Neuronal stem cell (in vitro differentiated cells): ENCODE data around the gene SLITRK6.
A peak's percentile ranks its signal among the peaks of the same experiment; 100 is the strongest.

Experiments
- DNase-seq: peaks from one replicate; pipeline ENCODE4 v3.0.0-alpha.2; 2013; ENCODE audit warnings: low spot score
- H2AFZ ChIP-seq: one replicate; pipeline ENCODE4 v1.6.1; 2013; ENCODE audit warnings: mild to moderate bottlenecking, low read length, inconsistent platforms
- H2AK5ac ChIP-seq: 2 replicates; pipeline ENCODE4 v1.6.1; 2013; ENCODE audit warnings: low read depth, mild to moderate bottlenecking, inconsistent platforms, low read length, moderate library complexity, mixed read lengths
- H2BK120ac ChIP-seq: 2 replicates; pipeline ENCODE4 v1.6.1; 2013; ENCODE audit warnings: low read depth, mild to moderate bottlenecking, inconsistent platforms, low read length, moderate library complexity, mixed read lengths
- H2BK12ac ChIP-seq: one replicate; pipeline ENCODE4 v1.6.1; 2013; ENCODE audit warnings: low read length, inconsistent platforms
- H2BK15ac ChIP-seq: 2 replicates; pipeline ENCODE4 v1.6.1; 2013; ENCODE audit warnings: mild to moderate bottlenecking, low read length, inconsistent platforms, mixed read lengths
- H2BK5ac ChIP-seq: one replicate; pipeline ENCODE4 v1.6.1; 2013; ENCODE audit warnings: inconsistent platforms, mild to moderate bottlenecking, low read length, moderate library complexity
- H3K14ac ChIP-seq: one replicate; pipeline ENCODE4 v1.6.1; 2013; ENCODE audit warnings: low read length, inconsistent platforms
- H3K18ac ChIP-seq: 2 replicates; pipeline ENCODE4 v1.6.1; 2013; ENCODE audit warnings: low read length, inconsistent platforms
- H3K23ac ChIP-seq: 2 replicates; pipeline ENCODE4 v1.6.1; 2013; ENCODE audit warnings: low read depth, mild to moderate bottlenecking, mixed read lengths, low read length, inconsistent platforms; ENCODE audit not compliant: poor library complexity
- H3K27ac ChIP-seq: replicated peaks from 3 replicates; pipeline ENCODE4 v1.5.1; 2013; ENCODE audit warnings: low read length, inconsistent platforms
- H3K27me3 ChIP-seq, 3 experiments: 2 replicates each; pipeline ENCODE4 v1.6.1; 2013; ENCODE audit warnings: low read length in 3 of 3, mild to moderate bottlenecking in 2 of 3, inconsistent platforms in 1 of 3, low read depth in 1 of 3, mixed read lengths in 1 of 3, moderate library complexity in 1 of 3; ENCODE audit not compliant: control insufficient read depth in 3 of 3, insufficient read depth in 3 of 3
- H3K36me3 ChIP-seq, 2 donors: replicated peaks in 1 of 2; 2 replicates each; pipeline ENCODE4 v1.6.1; 2013; ENCODE audit warnings: low read length in 2 of 2; ENCODE audit not compliant: control insufficient read depth in 2 of 2, insufficient read depth in 2 of 2
- H3K4ac ChIP-seq: 2 replicates; pipeline ENCODE4 v1.6.1; 2013; ENCODE audit warnings: inconsistent platforms, mild to moderate bottlenecking, low read length, moderate library complexity
- H3K4me1 ChIP-seq, 2 donors: 1 replicate in 1 of 2; 2 replicates in 1 of 2; pipeline ENCODE4 v1.6.1; 2013; ENCODE audit warnings: low read length in 2 of 2, low read depth in 1 of 2; ENCODE audit not compliant: control insufficient read depth in 2 of 2, insufficient read depth in 1 of 2
- H3K4me2 ChIP-seq: one replicate; pipeline ENCODE4 v1.6.1; 2013; ENCODE audit warnings: mild to moderate bottlenecking, low read length, inconsistent platforms; ENCODE audit not compliant: insufficient read depth, poor library complexity, severe bottlenecking
- H3K4me3 ChIP-seq, 2 donors: 2 replicates each; pipeline ENCODE4 v1.5.1; 2013; ENCODE audit warnings: low read length in 2 of 2, mild to moderate bottlenecking in 2 of 2, inconsistent platforms in 1 of 2, moderate library complexity in 1 of 2
- H3K79me1 ChIP-seq: one replicate; pipeline ENCODE4 v1.6.1; 2013; ENCODE audit warnings: low read depth, mild to moderate bottlenecking, inconsistent platforms, low read length, moderate library complexity
- H3K9ac ChIP-seq: one replicate; pipeline ENCODE4 v1.6.1; 2013; ENCODE audit warnings: mild to moderate bottlenecking, low read depth, low read length, inconsistent platforms; ENCODE audit not compliant: poor library complexity
- H3K9me3 ChIP-seq, 2 donors: replicated peaks in 1 of 2; 2 replicates each; pipeline versions ENCODE3 to v1.6.1; 2013; ENCODE audit warnings: low read length in 2 of 2, mild to moderate bottlenecking in 2 of 2, inconsistent platforms in 1 of 2, low read depth in 1 of 2, mixed read lengths in 1 of 2, moderate library complexity in 1 of 2; ENCODE audit not compliant: control insufficient read depth in 2 of 2, insufficient read depth in 1 of 2
- H4K8ac ChIP-seq: one replicate; pipeline ENCODE4 v1.6.1; 2013; ENCODE audit warnings: low read depth, mild to moderate bottlenecking, inconsistent platforms, low read length, moderate library complexity
- H4K91ac ChIP-seq: one replicate; pipeline ENCODE4 v1.6.1; 2013; ENCODE audit warnings: low read length, low read depth, mild to moderate bottlenecking, inconsistent platforms; ENCODE audit not compliant: poor library complexity
- WGBS, 2 donors: extraction: QIAGEN DNeasy Blood & Tissue Kit; methylation state at CpG; one replicate each; pipeline ENCODE4 v1.1.7; 2013; ENCODE audit warnings: missing lambda C conversion rate in 2 of 2, mixed read lengths in 1 of 2; ENCODE audit not compliant: insufficient read length in 2 of 2, insufficient replicate concordance in 1 of 2; ENCODE audit errors: extremely low coverage in 2 of 2; 5-methylcytosine and 5-hydroxymethylcytosine counted together

SLITRK6 gene

GRCh38 chr13:85798556-85798955 is 663 bp downstream of the SLITRK6 start:
- H3K9me3 ChIP-seq, result no peaks in the 10 kb centered on the region
- peak overlapping the region; percentile 82 for H2AFZ ChIP-seq
- no peak overlapping the region for H2BK12ac ChIP-seq
- no peak for DNase-seq
- no peak overlapping the region for H3K18ac ChIP-seq
- H3K27ac ChIP-seq, result no peak overlapping the region
- H3K4me1 ChIP-seq, result peaks cover 0 to 2% of the 10 kb centered on the region in 2 donors
- no peak overlapping the region for H2BK120ac ChIP-seq
- no peaks in the 10 kb centered on the region for H3K27me3 ChIP-seq
- no CpG with 5 or more reads among the region's 3 CpGs for WGBS, 2 donors
- no peak overlapping the region for H3K4me3 ChIP-seq
- no peaks in the 10 kb centered on the region for H3K79me1 ChIP-seq
- no peak overlapping the region for H3K23ac ChIP-seq
- H2BK15ac ChIP-seq, result no peak overlapping the region
- no peak overlapping the region for H4K91ac ChIP-seq
- no peak overlapping the region for H2AK5ac ChIP-seq
- H3K9ac ChIP-seq, result no peak overlapping the region
- no peak overlapping the region for H3K14ac ChIP-seq
- H3K4ac ChIP-seq, result no peak overlapping the region
- no peak overlapping the region for H4K8ac ChIP-seq
- H3K4me2 ChIP-seq, result no peak overlapping the region
- no peaks in the 10 kb centered on the region for H3K36me3 ChIP-seq
- no peak overlapping the region for H2BK5ac ChIP-seq

DNA sequence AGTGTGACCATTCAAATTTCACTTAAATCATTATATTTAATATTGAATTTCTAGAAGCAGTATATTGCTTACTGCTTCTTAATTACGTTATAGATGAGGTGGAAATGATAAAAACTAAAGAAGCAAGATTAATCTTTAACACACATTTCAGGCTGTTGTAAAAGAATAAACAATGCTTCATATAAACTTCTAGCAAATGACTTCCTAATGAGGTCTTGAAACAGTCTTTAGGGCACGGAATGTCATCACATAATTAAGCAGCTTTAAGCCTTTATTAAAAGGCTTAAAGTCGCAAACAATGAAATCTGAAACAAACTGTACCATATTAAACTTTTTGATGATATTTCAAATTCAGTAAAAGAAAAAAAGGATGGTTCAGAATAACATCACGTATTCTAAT is 1.9 kb downstream of the SLITRK6 start:
- Histone ChIP-seq H3K4me3 (no peak overlapping the region), H2BK15ac (no peak overlapping the region), H3K14ac (no peak overlapping the region), H3K4me1 (peaks cover 0 to 2% of the 10 kb centered on the region in 2 donors), H3K9me3 (no peaks in the 10 kb centered on the region), H2AK5ac (no peak overlapping the region), H2BK5ac (no peak overlapping the region), H3K23ac (no peak overlapping the region), H3K4me2 (no peak overlapping the region), H3K36me3 (no peaks in the 10 kb centered on the region), H3K27me3 (no peaks in the 10 kb centered on the region), H3K18ac (no peak overlapping the region), H4K8ac (no peak overlapping the region), H3K9ac (no peak overlapping the region), H2AFZ (no peak overlapping the region), H3K79me1 (no peaks in the 10 kb centered on the region), H4K91ac (no peak overlapping the region), H3K27ac (no peak overlapping the region), H2BK12ac (no peak overlapping the region), H2BK120ac (no peak overlapping the region), H3K4ac (no peak overlapping the region)
- no CpG with 5 or more reads among the region's 4 CpGs for WGBS, 2 donors
- no peak for DNase-seq

DNA sequence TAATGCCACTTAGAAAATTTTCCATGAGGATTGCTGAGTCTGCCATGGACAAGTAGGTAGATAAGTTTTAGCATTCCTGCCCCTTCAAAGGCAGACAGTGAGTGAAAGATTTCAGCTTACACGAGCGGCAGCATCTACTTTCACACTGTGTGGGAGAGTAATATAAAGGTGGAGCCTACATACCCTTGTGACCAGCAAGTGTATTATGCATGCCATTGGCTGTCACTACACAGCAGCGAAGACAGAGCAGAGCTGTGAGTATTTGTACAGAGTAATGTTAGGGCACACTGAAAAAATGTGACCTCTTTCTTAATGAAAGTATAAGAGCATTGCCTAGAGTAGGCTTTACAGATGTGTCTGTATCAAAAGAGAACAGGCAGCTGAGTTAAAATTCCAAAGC is 14.0 kb downstream of the SLITRK6 start:
- Histone ChIP-seq H3K23ac (no peak overlapping the region), H2BK5ac (no peak overlapping the region), H2BK12ac (no peak overlapping the region), H3K27ac (no peak overlapping the region), H3K4me2 (no peak overlapping the region), H3K18ac (no peak overlapping the region), H3K14ac (no peak overlapping the region), H2AK5ac (no peak overlapping the region), H3K36me3 (no peaks in the 10 kb centered on the region), H3K4me1 (no peaks in the 10 kb centered on the region), H2AFZ (peak overlapping the region; percentile 19), H3K4me3 (no peak overlapping the region), H4K8ac (no peak overlapping the region), H3K27me3 (no peaks in the 10 kb centered on the region), H2BK120ac (no peak overlapping the region), H2BK15ac (no peak overlapping the region), H3K9ac (no peak overlapping the region), H3K9me3 (no peaks in the 10 kb centered on the region), H4K91ac (no peak overlapping the region), H3K4ac (no peak overlapping the region), H3K79me1 (no peaks in the 10 kb centered on the region)
- no peak for DNase-seq
- no CpG with 5 or more reads among the region's 3 CpGs for WGBS, 2 donors

DNA sequence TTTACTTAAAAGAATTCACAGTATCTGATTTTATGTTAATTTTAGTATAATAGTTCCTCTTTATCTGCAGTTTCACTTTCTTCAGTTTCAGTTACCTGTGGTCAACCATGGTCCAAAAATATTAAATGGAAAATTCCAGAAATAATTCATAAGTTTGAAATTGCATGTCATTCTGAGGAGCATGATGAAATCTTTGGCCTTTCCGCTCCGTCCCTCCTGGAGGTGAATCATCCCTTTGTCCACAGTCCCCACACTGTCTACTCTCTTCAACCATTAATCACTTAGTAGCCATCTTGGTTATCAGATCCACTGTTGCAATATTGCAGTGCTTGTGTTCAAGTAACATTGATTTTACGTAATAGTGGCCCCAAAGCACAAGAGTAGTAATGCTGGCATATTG is 26.9 kb downstream of the SLITRK6 start:
- no peaks in the 10 kb centered on the region for H3K79me1 ChIP-seq
- no peak for DNase-seq
- no peak overlapping the region for H3K18ac ChIP-seq
- H3K4me2 ChIP-seq, result no peak overlapping the region
- no peaks in the 10 kb centered on the region for H3K36me3 ChIP-seq
- no peak overlapping the region for H2BK15ac ChIP-seq
- H3K23ac ChIP-seq, result no peak overlapping the region
- H2BK5ac ChIP-seq, result no peak overlapping the region
- no peak overlapping the region for H4K8ac ChIP-seq
- H3K4ac ChIP-seq, result no peak overlapping the region
- no peak overlapping the region for H3K27ac ChIP-seq
- H2AFZ ChIP-seq, result no peak overlapping the region
- H2AK5ac ChIP-seq, result no peak overlapping the region
- no peaks in the 10 kb centered on the region for H3K9me3 ChIP-seq
- no peak overlapping the region for H2BK120ac ChIP-seq
- no CpG with 5 or more reads among the region's 3 CpGs for WGBS, 2 donors
- H3K27me3 ChIP-seq, result no peaks in the 10 kb centered on the region
- no peak overlapping the region for H3K9ac ChIP-seq
- H2BK12ac ChIP-seq, result no peak overlapping the region
- H3K14ac ChIP-seq, result no peak overlapping the region
- no peak overlapping the region for H3K4me3 ChIP-seq
- no peak overlapping the region for H4K91ac ChIP-seq
- no peaks in the 10 kb centered on the region for H3K4me1 ChIP-seq
